HCT116 (cell line): ENCODE results near the gene S100PBP. TPM values are rescaled to one million over a fixed set of nuclear protein-coding genes. Genes with fewer than 3 reads are reported as not detected.
A peak's percentile ranks its signal among the peaks of the same experiment; 100 is the strongest.

ENCODE experiments used
- ATAC-seq: fragments of 200-7000 bp; cut with Tn5 transposase; 2 replicates; pipeline ENCODE4 v1.9.1; 2020; ENCODE audit warnings: mild to moderate bottlenecking, moderate library complexity
- BruUV-seq: library from RNA; stranded (reverse); fragments of 400-500 nt; replicated peaks from 2 replicates; lab custom pipeline; 2021; lab: Mats Ljungman, UMichigan
- CTCF ChIA-PET: fragments of 300-600 bp; sonication (Branson Sonifier 250); formaldehyde crosslinking; loops from one replicate; lab custom pipeline; 2021; ENCODE audit warnings: antibody characterized with exemption; lab: Charles Lee
- POLR2A ChIA-PET: fragments of 300-600, 350-600 bp; sonication (Branson Sonifier 250); formaldehyde crosslinking; loops from one replicate; lab custom pipeline; 2021; ENCODE audit warnings: antibody characterized with exemption; lab: Charles Lee
- RAD21 ChIA-PET, 2 experiments: fragments of 300-600 bp; sonication (Branson Sonifier 250); formaldehyde crosslinking; loops; one replicate each; lab custom pipeline; 2023; ENCODE audit warnings: low total read pairs in 2 of 2; ENCODE audit not compliant: uncharacterized antibody in 2 of 2, unreplicated experiment in 2 of 2, low non-redundant PET in 1 of 2; lab: Charles Lee
- DNase-seq: peaks from one replicate; pipeline ENCODE4 v3.0.0-alpha.2; 2010; ENCODE audit warnings: low read depth, low spot score
- H2AFZ ChIP-seq: fragments of 200-600 bp; shearing (Covaris generic), sonication (generic); 2 replicates; pipeline ENCODE4 v1.6.1; 2017; ENCODE audit warnings: low read depth, mixed run types, mixed read lengths, antibody characterized with exemption, low read length; ENCODE audit not compliant: poor library complexity, severe bottlenecking
- H3K27ac ChIP-seq: 2 replicates; pipeline ENCODE4 v1.5.1; 2012; ENCODE audit warnings: low read depth, low read length
- H3K27me3 ChIP-seq: fragments of 200-600 bp; sonication (generic); 2 replicates; pipeline ENCODE4 v1.6.1; 2016; ENCODE audit warnings: mixed run types, low read length, mixed read lengths; ENCODE audit not compliant: insufficient read depth
- H3K36me3 ChIP-seq, 2 experiments: fragments of 200-500 bp in 1 of 2; fragments of 200-600 bp in 1 of 2; sonication (Bioruptor generic) in 1 of 2; sonication (generic) in 1 of 2; 2 replicates each; pipeline versions ENCODE4 v1.5.1 to v1.6.1; 2014 to 2016; ENCODE audit warnings: low read length in 2 of 2, inconsistent platforms in 1 of 2, mixed read lengths in 1 of 2, mixed run types in 1 of 2; ENCODE audit not compliant: insufficient read depth in 2 of 2, control insufficient read depth in 1 of 2
- H3K4me1 ChIP-seq, 2 experiments: fragments of 200-600 bp in 1 of 2; sonication (generic) in 1 of 2; 2 replicates each; pipeline versions ENCODE4 v1.5.1 to v1.6.1; 2012 to 2017; ENCODE audit warnings: low read length in 2 of 2, inconsistent platforms in 1 of 2, mild to moderate bottlenecking in 1 of 2, mixed read lengths in 1 of 2, mixed run types in 1 of 2, moderate library complexity in 1 of 2; ENCODE audit not compliant: insufficient read depth in 2 of 2, control insufficient read depth in 1 of 2
- H3K4me2 ChIP-seq: fragments of 200-600 bp; sonication (generic); 2 replicates; pipeline ENCODE4 v1.6.1; 2017; ENCODE audit warnings: mixed run types, low read length, mixed read lengths
- H3K4me3 ChIP-seq, 2 experiments: fragments of 200-600 bp in 1 of 2; sonication (generic) in 1 of 2; replicated peaks in 1 of 2; 2 replicates each; pipeline ENCODE4 v1.5.1; 2011 to 2016; ENCODE audit warnings: low read length in 2 of 2, control low read depth in 1 of 2, low read depth in 1 of 2, mild to moderate bottlenecking in 1 of 2, mixed read lengths in 1 of 2, mixed run types in 1 of 2
- H3K79me2 ChIP-seq: fragments of 200-600 bp; sonication (generic); 2 replicates; pipeline ENCODE4 v1.6.1; 2017; ENCODE audit warnings: mild to moderate bottlenecking, mixed run types, low read length, moderate library complexity, mixed read lengths; ENCODE audit not compliant: insufficient read depth
- H3K9ac ChIP-seq: fragments of 200-600 bp; sonication (generic); 2 replicates; pipeline ENCODE4 v1.6.1; 2016; ENCODE audit warnings: low read length, mixed read lengths
- H3K9me2 ChIP-seq: fragments of 200-600 bp; sonication (generic), shearing (Covaris generic); 2 replicates; pipeline ENCODE4 v1.6.1; 2017; ENCODE audit warnings: mixed run types, mild to moderate bottlenecking, moderate library complexity; ENCODE audit not compliant: insufficient read depth
- H3K9me3 ChIP-seq, 2 experiments: fragments of 200-500 bp in 1 of 2; fragments of 200-600 bp in 1 of 2; sonication (Bioruptor generic) in 1 of 2; sonication (generic) in 1 of 2; 2 replicates each; pipeline ENCODE4 v1.6.1; 2014 to 2017; ENCODE audit warnings: low read length in 2 of 2, mixed read lengths in 2 of 2, inconsistent platforms in 1 of 2, low read depth in 1 of 2, mild to moderate bottlenecking in 1 of 2, mixed run types in 1 of 2, moderate library complexity in 1 of 2; ENCODE audit not compliant: control insufficient read depth in 1 of 2, insufficient read depth in 1 of 2
- H4K20me1 ChIP-seq: fragments of 200-600 bp; sonication (generic), shearing (Covaris generic); 2 replicates; pipeline ENCODE4 v1.6.1; 2017; ENCODE audit warnings: mixed run types, mild to moderate bottlenecking, moderate library complexity; ENCODE audit not compliant: insufficient read depth
- ATF3 ChIP-seq: IDR thresholded peaks from 2 replicates; pipeline ENCODE4 v1.6.1; 2012
- CEBPB ChIP-seq: IDR thresholded peaks from 2 replicates; pipeline ENCODE4 v1.6.1; 2012; ENCODE audit warnings: low read depth
- EGR1 ChIP-seq: IDR thresholded peaks from 2 replicates; pipeline ENCODE4 v1.6.1; 2012; ENCODE audit warnings: low read depth
- EZH2 ChIP-seq: fragments of 200-600 bp; sonication (generic); IDR thresholded peaks from 2 replicates; pipeline ENCODE4 v1.6.1; 2017; ENCODE audit warnings: antibody characterized with exemption, mixed run types
- EZH2phosphoT487 ChIP-seq: fragments of 200-600 bp; IDR thresholded peaks from 2 replicates; pipeline ENCODE4 v1.6.1; 2018; ENCODE audit warnings: antibody characterized with exemption, borderline replicate concordance
- JUND ChIP-seq: IDR thresholded peaks from 2 replicates; pipeline ENCODE4 v1.6.1; 2012
- MAX ChIP-seq: IDR thresholded peaks from 2 replicates; pipeline ENCODE4 v1.6.1; 2012
- POLR2A ChIP-seq: IDR thresholded peaks from 2 replicates; pipeline ENCODE4 v1.7.0; 2011; ENCODE audit warnings: borderline replicate concordance; ENCODE audit not compliant: insufficient read depth, insufficient read length; ENCODE audit errors: extremely low read depth
- POLR2AphosphoS5 ChIP-seq: IDR thresholded peaks from 2 replicates; pipeline ENCODE4 v1.6.1; 2011; ENCODE audit warnings: mild to moderate bottlenecking, low read depth, low read length, moderate library complexity
- RAD21 ChIP-seq: IDR thresholded peaks from 2 replicates; pipeline ENCODE4 v1.6.1; 2012; ENCODE audit warnings: low read depth, mild to moderate bottlenecking
- SP1 ChIP-seq: IDR thresholded peaks from 2 replicates; pipeline ENCODE4 v1.6.1; 2012; ENCODE audit warnings: low read depth
- TCF7L2 ChIP-seq: IDR thresholded peaks from 2 replicates; pipeline ENCODE4 v1.7.0; 2011; ENCODE audit warnings: borderline replicate concordance, inconsistent platforms; ENCODE audit not compliant: insufficient read depth, insufficient read length; ENCODE audit errors: extremely low read depth
- YY1 ChIP-seq: IDR thresholded peaks from 2 replicates; pipeline ENCODE4 v1.6.1; 2011; ENCODE audit warnings: low read length, low read depth, moderate library complexity, mild to moderate bottlenecking; ENCODE audit not compliant: insufficient replicate concordance; ENCODE audit errors: extremely low read depth
- ZBTB33 ChIP-seq: IDR thresholded peaks from 2 replicates; pipeline ENCODE4 v1.6.1; 2011; ENCODE audit warnings: mild to moderate bottlenecking, low read length, moderate library complexity; ENCODE audit not compliant: insufficient replicate concordance; ENCODE audit errors: extremely low read depth
- ZFX ChIP-seq: fragments of 450-650 bp; IDR thresholded peaks from 2 replicates; pipeline ENCODE4 v1.6.1; 2017
- intact Hi-C: fragments of 100-400 bp; cut with micrococcal nuclease; formaldehyde crosslinking; loops from 2 replicates; pipeline ENCODE4 v1.10.0; 2022
- total RNA-seq: library from RNA; stranded (reverse); gene quantifications from one replicate; pipeline ENCODE4 v1.2.1, GENCODE V29; 2021; ENCODE audit not compliant: unreplicated experiment

The S100PBP gene
- total RNA-seq, 1 experiment from 2014 or later, result 38.2 TPM

- Histone ChIP-seq H3K79me2 (peaks cover 22% of the 10 kb centered on the region; the same call in 1 of the 2 replicates), H3K4me2 (peak overlapping the region; percentile 72; the same call in 1 of the 2 replicates), H3K27ac (peak overlapping the region; percentile 61; the same call in 1 of the 2 replicates), H3K36me3 (peaks cover 11 to 12% of the 10 kb centered on the region in 2 experiments; a peak in 3 of 4 replicates), H2AFZ (no peak overlapping the region), H3K27me3 (no peaks in the 10 kb centered on the region), H3K9me3 (no peaks in the 10 kb centered on the region), H4K20me1 (no peaks in the 10 kb centered on the region), H3K4me1 (peaks cover 48 to 67% of the 10 kb centered on the region in 2 experiments), H3K9ac (no peak overlapping the region), H3K9me2 (no peaks in the 10 kb centered on the region), H3K4me3 (no peak overlapping the region)
- no peak for TF ChIP-seq ATF3
- no peak for TF ChIP-seq ZBTB33
- TF ChIP-seq POLR2A, result no peak
- no peak for TF ChIP-seq TCF7L2
- TF ChIP-seq EGR1, result no peak
- no peak for TF ChIP-seq RAD21
- no peak for TF ChIP-seq SP1
- no peak for TF ChIP-seq JUND
- no peak for TF ChIP-seq EZH2
- TF ChIP-seq YY1, result no peak
- no peak for TF ChIP-seq EZH2phosphoT487
- TF ChIP-seq CEBPB, result no peak
- no peak for TF ChIP-seq MAX
- TF ChIP-seq POLR2AphosphoS5, result no peak
- no peak for TF ChIP-seq ZFX
- intact Hi-C loops, result no loop called here
- BruUV-seq, result no TSS peak
- ChIA-PET CTCF (interaction anchor here (1.4 to 2.6 kb wide), 2 partner anchors 58 to 250 kb away, joined by 3 to 19 read pairs; no protein-coding TSS in a partner anchor), POLR2A (no interaction called here), RAD21 (interaction anchor here in 1 of 2 experiments (8.0 kb wide), 1 partner anchor 58 kb away, joined by 41 read pairs; no protein-coding TSS in a partner anchor)
- ATAC-seq (no peak), DNase-seq (no peak)
Measured at GRCh38 chr1:32770221-32770731, 47.2 kb upstream of the S100PBP start.
